Fibroblast of mammary gland (primary cell): ENCODE results near the gene ZNF256.

Source experiments
- DNase-seq: peaks from one replicate; pipeline ENCODE4 v3.0.0-alpha.2; 2010; ENCODE audit warnings: low read depth
- H3K4me3 ChIP-seq: 2 replicates; pipeline ENCODE4 v1.5.1; 2011; ENCODE audit warnings: low read depth, mild to moderate bottlenecking, low read length, moderate library complexity; ENCODE audit not compliant: control insufficient read depth
- CTCF ChIP-seq: conservative IDR thresholded peaks from 2 replicates; pipeline ENCODE4 v1.5.1; 2011; ENCODE audit warnings: low read depth, low read length, inconsistent platforms; ENCODE audit not compliant: control insufficient read depth, insufficient read depth

Gene ZNF256

DNA sequence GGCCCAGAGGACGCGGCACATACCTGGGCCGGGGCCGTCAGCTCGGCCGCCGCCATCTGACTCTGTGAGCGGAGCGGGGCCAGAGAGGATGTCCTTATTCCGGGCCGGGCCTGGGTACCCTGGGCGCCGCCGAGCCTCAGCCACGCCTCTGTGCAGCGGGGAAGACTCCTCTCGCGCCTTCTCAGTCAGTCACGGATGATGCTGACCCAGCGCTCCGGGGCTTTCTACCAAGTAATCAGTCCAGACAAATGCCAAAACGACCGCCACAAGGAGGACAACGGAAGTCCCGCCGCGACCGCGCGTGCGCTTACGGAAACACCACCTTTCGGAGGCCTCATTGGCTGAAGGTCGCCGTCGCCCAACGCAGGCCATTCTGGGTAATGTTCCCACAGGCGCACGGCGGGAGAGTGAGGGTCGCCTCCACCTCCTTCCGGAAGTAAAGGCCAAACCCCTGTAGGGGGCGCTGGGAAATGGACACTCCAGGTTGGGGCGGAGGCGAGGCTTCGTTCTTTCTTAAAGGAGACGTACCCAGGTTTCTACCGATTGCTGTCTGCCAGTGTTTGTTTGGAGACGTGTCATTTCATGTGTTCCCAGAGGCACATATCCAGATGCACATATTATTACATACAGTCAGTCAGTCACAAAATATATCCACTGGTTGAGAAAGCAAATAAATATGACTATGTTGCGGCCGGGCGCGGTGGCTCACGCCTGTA is at the start of gene ZNF256:
Gene ZNF256, minus strand, starts transcription at position 288 of the 716 bp plus-strand sequence. Its CDS starts 232 bp downstream, at position 56.
- peak; percentile 93 for DNase-seq
- peak within 1 kb of the TSS; percentile 77 for H3K4me3 ChIP-seq
- peak; percentile 32 for TF ChIP-seq CTCF

DNA sequence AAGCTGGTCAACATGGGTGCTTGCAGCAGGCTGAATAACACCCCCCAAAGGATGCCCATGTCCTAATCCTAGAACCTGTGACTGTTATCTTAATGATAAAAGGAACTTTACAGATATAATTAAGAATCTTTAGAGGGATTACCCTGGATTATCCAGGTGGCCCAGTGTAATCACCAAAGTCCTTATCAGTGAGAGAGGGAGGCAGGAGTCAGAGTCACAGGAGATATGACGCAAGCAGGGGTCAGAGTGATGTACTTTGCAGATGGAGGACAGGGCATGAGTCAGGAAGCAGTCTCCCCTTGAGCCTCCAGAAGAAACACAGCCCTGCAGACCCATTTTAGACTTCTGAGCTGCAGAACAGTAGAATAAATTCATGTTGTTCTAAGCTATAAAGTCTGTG is 45.3 kb upstream of the ZNF256 start:
- TF ChIP-seq CTCF, result no peak
- no peak overlapping the region for H3K4me3 ChIP-seq
- DNase-seq, result no peak

DNA sequence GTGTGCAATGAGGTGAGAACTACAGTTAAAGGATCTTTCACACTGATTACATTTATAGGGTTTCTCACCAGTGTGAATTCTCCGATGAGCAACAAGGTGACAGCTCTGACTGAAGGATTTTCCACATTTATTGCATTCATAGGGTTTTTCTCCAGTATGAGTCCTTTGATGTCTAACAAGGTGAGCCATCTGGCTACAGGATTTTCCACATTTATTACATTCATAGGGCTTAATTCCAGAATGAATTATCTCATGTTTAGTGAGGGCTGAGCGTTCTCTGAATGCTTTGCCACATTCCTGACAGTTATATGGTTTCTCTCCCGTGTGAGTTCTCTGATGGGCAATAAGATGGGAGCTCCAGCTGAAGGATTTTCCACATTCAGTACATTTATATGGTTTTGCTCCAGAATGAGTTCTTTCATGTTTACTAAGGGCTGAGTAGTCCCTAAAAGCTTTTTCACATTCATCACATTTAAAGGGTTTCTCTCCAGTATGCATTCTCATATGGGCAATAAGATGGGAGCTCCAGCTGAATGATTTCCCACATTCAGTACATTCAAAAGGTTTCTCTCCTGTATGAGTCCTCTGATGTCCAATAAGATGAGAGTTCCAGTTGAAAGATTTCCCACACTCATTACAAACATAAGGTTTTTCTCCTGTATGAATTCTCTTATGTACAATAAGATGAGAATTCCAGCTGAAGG is 31.2 kb upstream of the ZNF256 start:
- no peak overlapping the region for H3K4me3 ChIP-seq
- TF ChIP-seq CTCF, result no peak
- peak; percentile 8 for DNase-seq

DNA sequence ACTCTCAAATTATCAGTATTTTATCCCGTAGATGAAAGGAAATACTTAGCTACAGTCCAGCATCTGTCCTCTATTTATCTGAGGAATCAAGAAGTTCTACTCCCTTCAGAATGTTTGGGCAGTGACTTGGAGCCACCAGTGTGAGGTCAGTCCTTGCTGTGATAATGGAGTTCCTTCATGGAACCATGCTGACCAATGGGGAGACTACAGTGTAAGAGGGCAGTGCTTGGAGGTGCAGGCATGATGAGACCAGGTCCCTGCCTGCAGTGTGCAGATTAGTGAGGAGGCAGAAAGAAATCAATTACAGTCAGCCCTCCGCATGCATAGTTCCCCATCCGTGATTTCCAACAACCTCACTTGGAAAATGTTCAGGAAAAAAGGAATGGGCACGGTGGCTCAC is 26.9 kb upstream of the ZNF256 start, which contains the start of gene C19orf18:
Gene C19orf18, minus strand, starts transcription at position 101 of the 400 bp plus-strand sequence. CDS start 102 bp downstream, outside the sequence.
- no peak for DNase-seq
- no peak for TF ChIP-seq CTCF
- H3K4me3 ChIP-seq, result no peak within 1 kb of the TSS

GRCh38 chr19:57964761-57965160 is 17.3 kb upstream of the ZNF256 start:
- no peak for TF ChIP-seq CTCF
- H3K4me3 ChIP-seq, result no peak overlapping the region
- no peak for DNase-seq

GRCh38 chr19:57961785-57962184 is 14.3 kb upstream of the ZNF256 start:
- DNase-seq, result no peak
- no peak for TF ChIP-seq CTCF
- H3K4me3 ChIP-seq, result no peak overlapping the region
